ENCODE results near the gene RAB6A.

GRCh38 chr11:73654482-73655021 lies 106.3 kb downstream of the RAB6A start:
- TF ChIP-seq CTCF (IDR thresholded peaks at IDR 0.05) (no peak), POLR2A (IDR thresholded peaks at IDR 0.05; ENCODE audit: low read length) (no peak), HES2 (IDR thresholded peaks at IDR 0.05) (no peak), ZC3H11A (IDR thresholded peaks at IDR 0.05) (no peak), EP300 (IDR thresholded peaks at IDR 0.05) (no peak), ESRRA (IDR thresholded peaks at IDR 0.05; ENCODE audit: borderline replicate concordance, low read length) (no peak), NR3C1 (IDR thresholded peaks at IDR 0.05) (no peak), NPAS2 (CRISPR knock-in tag; IDR thresholded peaks at IDR 0.05; ENCODE audit: borderline replicate concordance) (no peak), CHD2 (IDR thresholded peaks at IDR 0.05; ENCODE audit: low read length, partially characterized antibody) (no peak), CHD4 (IDR thresholded peaks at IDR 0.05; ENCODE audit: borderline replicate concordance) (no peak)
